ENCODE data around the gene MADD.

The MADD gene

DNA sequence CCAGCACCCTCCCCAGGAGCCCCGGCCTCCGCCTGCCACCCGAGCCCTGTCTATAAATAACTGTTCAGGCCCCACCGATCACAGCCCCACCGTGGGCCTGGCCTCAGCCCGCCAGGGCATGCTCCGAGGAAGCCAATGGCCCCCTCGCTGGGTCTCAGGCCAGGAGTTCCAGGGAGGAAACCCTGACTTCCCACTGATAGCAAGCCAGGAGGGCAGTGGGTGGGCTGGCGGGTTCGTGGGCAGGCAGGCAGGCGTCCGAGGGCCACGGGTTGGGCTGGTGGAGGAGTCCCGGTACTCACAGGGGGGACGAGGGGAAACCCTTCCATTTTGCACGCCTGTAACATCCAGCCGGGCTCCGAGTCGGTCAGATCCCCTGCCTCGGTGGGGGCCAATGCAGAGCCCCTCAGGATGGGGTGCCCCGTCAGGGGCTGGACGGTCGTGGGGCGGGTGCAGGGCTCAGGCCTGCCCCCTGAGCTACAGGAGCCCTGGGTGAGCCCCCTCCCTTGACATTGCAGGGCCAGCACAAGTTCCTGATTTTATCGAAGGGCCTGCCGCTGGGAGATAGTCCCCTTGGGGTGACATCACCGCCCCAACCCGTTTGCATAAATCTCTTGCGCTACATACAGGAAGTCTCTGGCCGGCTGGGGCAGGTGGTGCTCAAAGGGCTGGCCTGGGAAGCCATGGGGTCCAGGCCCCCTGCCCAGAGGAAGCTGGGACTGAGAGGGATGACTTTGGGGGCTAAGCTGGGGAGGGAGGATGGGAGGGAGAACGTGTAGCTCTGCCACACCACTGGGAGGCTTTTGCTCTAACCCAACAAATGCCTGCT lies 108.3 kb downstream of the MADD start, which contains the start of gene SPI1:
Gene SPI1, minus strand, starts transcription at position 538 of the 826 bp plus-strand sequence. Its CDS starts 194 bp downstream, at position 344.
- in situ Hi-C loops (cut with MboI; ENCODE audit: low sequenced_read_pairs) = no loop called here

- in situ Hi-C loops (cut with MboI; ENCODE audit: low sequenced_read_pairs) = no loop called here
Observed at GRCh38 chr11:47378836-47379170, 108.9 kb downstream of the MADD start.

DNA sequence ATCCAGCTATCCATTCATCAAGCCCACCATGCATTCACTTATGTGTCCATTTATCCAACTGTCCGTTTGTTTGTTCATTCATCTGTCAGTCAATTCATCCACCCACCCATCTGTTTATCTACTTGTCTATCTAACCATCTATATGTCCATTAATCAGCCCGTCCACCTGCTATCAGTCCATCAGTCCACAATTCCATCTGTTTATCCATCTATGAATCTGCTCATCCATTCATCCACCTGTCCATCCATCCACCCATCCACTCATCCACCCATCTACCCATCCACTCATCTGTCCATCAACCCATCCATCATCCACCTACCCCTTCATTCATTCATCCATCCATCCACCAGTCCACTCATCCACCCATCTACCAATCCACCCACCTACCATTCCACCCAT lies 109.4 kb downstream of the MADD start:
- in situ Hi-C loops (cut with MboI; ENCODE audit: low sequenced_read_pairs) = no loop called here
